CD8-positive, alpha-beta memory T cell (primary cell): ENCODE measurements around the gene POLE. TPM values are rescaled to one million over a fixed set of nuclear protein-coding genes. Genes with fewer than 3 reads are reported as not detected.

Experiments
- CTCF ChIA-PET: fragments of 350-600 bp; sonication (Branson Sonifier 250); formaldehyde crosslinking; loops from one replicate; lab custom pipeline; 2021; ENCODE audit warnings: antibody characterized with exemption; lab: Charles Lee
- POLR2A ChIA-PET: fragments of 350-600 bp; sonication (Branson Sonifier 250); formaldehyde crosslinking; loops from one replicate; lab custom pipeline; 2021; ENCODE audit warnings: antibody characterized with exemption; lab: Charles Lee
- DNase-seq, 5 donors: peaks; one replicate each; pipeline versions ENCODE4 v3.0.0 to v3.0.0-alpha.2; 2020 to 2022; ENCODE audit warnings: mixed read lengths in 1 of 5
- H3K27ac ChIP-seq: one replicate; pipeline ENCODE4 v1.7.0; 2013; ENCODE audit warnings: low read depth, mild to moderate bottlenecking, low read length, moderate library complexity
- H3K27me3 ChIP-seq: 2 replicates; pipeline ENCODE4 v1.7.0; 2013; ENCODE audit warnings: low read length, mild to moderate bottlenecking; ENCODE audit not compliant: insufficient read depth, poor library complexity, severe bottlenecking
- H3K36me3 ChIP-seq: 2 replicates; pipeline ENCODE4 v1.7.0; 2013; ENCODE audit warnings: mild to moderate bottlenecking, low read length, moderate library complexity; ENCODE audit not compliant: insufficient read depth
- H3K4me1 ChIP-seq: 2 replicates; pipeline ENCODE4 v1.7.0; 2013; ENCODE audit warnings: mild to moderate bottlenecking, low read length, moderate library complexity; ENCODE audit not compliant: insufficient read depth
- H3K4me3 ChIP-seq: 2 replicates; pipeline ENCODE4 v1.7.0; 2013; ENCODE audit warnings: mild to moderate bottlenecking, low read length
- H3K9me3 ChIP-seq: 2 replicates; pipeline ENCODE4 v1.7.0; 2013; ENCODE audit warnings: mild to moderate bottlenecking, low read length
- H3K27ac Mint-ChIP-seq, 8 donors: one replicate each; pipeline ENCODE4 v1.8.0; 2020 to 2021; ENCODE audit warnings: mixed read lengths in 8 of 8, mild to moderate bottlenecking in 6 of 8, inconsistent platforms in 3 of 8, moderate library complexity in 3 of 8
- H3K27me3 Mint-ChIP-seq, 2 donors: one replicate each; pipeline ENCODE4 v1.8.0; 2020 to 2021; ENCODE audit warnings: mixed read lengths in 2 of 2, mild to moderate bottlenecking in 1 of 2, moderate library complexity in 1 of 2
- H3K36me3 Mint-ChIP-seq, 3 donors: one replicate each; pipeline ENCODE4 v1.8.0; 2020 to 2021; ENCODE audit warnings: mixed read lengths in 3 of 3, inconsistent platforms in 1 of 3, mild to moderate bottlenecking in 1 of 3
- H3K4me1 Mint-ChIP-seq, 3 donors: one replicate each; pipeline ENCODE4 v1.8.0; 2020 to 2021; ENCODE audit warnings: mixed read lengths in 3 of 3, inconsistent platforms in 1 of 3, mild to moderate bottlenecking in 1 of 3
- H3K4me3 Mint-ChIP-seq, 7 donors: one replicate each; pipeline ENCODE4 v1.8.0; 2020 to 2021; ENCODE audit warnings: mixed read lengths in 7 of 7, mild to moderate bottlenecking in 6 of 7, moderate library complexity in 4 of 7, inconsistent platforms in 2 of 7
- H3K9me3 Mint-ChIP-seq, 5 donors: one replicate each; pipeline ENCODE4 v1.8.0; 2020 to 2022; ENCODE audit warnings: mixed read lengths in 5 of 5, mild to moderate bottlenecking in 3 of 5, moderate library complexity in 2 of 5, inconsistent platforms in 1 of 5
- polyA plus RNA-seq: library from polyadenylated mRNA; unstranded; fragments of 300-500 nt; fragmentation: Illumina TruSeq; gene quantifications from one replicate; pipeline ENCODE4 v1.2.3, GENCODE V29; 2021
- total RNA-seq, 2 experiments: library from RNA; stranded (reverse); gene quantifications; one replicate each; pipeline ENCODE4 v1.2.3, GENCODE V29; 2021

POLE gene
- total and polyA plus RNA-seq, 3 experiments from 2014 or later: 4.2 to 117 (median 109) TPM

- no peak overlapping the region for H3K27ac ChIP-seq
- no peaks in the 10 kb centered on the region for H3K9me3 ChIP-seq
- CTCF ChIA-PET: no interaction called here
- H3K36me3 Mint-ChIP-seq: peaks cover 39 to 89% (median 40%) of the 10 kb centered on the region in 3 donors
- no peak overlapping the region for H3K4me3 Mint-ChIP-seq
- no peaks in the 10 kb centered on the region for H3K9me3 Mint-ChIP-seq
- no peak overlapping the region for H3K4me3 ChIP-seq
- no peak for DNase-seq
- H3K27me3 ChIP-seq: no peaks in the 10 kb centered on the region
- no peaks in the 10 kb centered on the region for H3K4me1 Mint-ChIP-seq
- H3K36me3 ChIP-seq: peaks cover 48% of the 10 kb centered on the region
- H3K4me1 ChIP-seq: no peaks in the 10 kb centered on the region
- peak overlapping the region in 2 of 8 donors; percentile 38 to 57 for H3K27ac Mint-ChIP-seq
- POLR2A ChIA-PET: no interaction called here
- H3K27me3 Mint-ChIP-seq: no peaks in the 10 kb centered on the region
These were observed 42.6 kb upstream of the POLE start for GRCh38 chr12:132729541-132730320.

- ChIA-PET POLR2A (no interaction called here), CTCF (no interaction called here)
- Mint-ChIP-seq H3K4me1 (no peaks in the 10 kb centered on the region), H3K36me3 (peaks cover 35 to 88% (median 36%) of the 10 kb centered on the region in 3 donors), H3K4me3 (no peak overlapping the region), H3K9me3 (no peaks in the 10 kb centered on the region), H3K27ac (peak overlapping the region in 4 of 8 donors; percentile 27 to 75 (median 58)), H3K27me3 (no peaks in the 10 kb centered on the region)
- no peak overlapping the region for H3K4me3 ChIP-seq
- H3K27ac ChIP-seq: no peak overlapping the region
- H3K4me1 ChIP-seq: no peaks in the 10 kb centered on the region
- peaks cover 48% of the 10 kb centered on the region for H3K36me3 ChIP-seq
- no peaks in the 10 kb centered on the region for H3K9me3 ChIP-seq
- DNase-seq: no peak
- H3K27me3 ChIP-seq: no peaks in the 10 kb centered on the region
These were observed 41.4 kb upstream of the POLE start for GRCh38 chr12:132728502-132728901.

- Histone ChIP-seq H3K27ac (no peak overlapping the region), H3K36me3 (peaks cover 37% of the 10 kb centered on the region), H3K4me1 (no peaks in the 10 kb centered on the region), H3K4me3 (no peak overlapping the region), H3K9me3 (no peaks in the 10 kb centered on the region), H3K27me3 (no peaks in the 10 kb centered on the region)
- no peak for DNase-seq
- Mint-ChIP-seq H3K36me3 (peaks cover 24 to 86% (median 24%) of the 10 kb centered on the region in 3 donors), H3K4me1 (no peaks in the 10 kb centered on the region), H3K4me3 (no peak overlapping the region), H3K27ac (no peak overlapping the region), H3K9me3 (no peaks in the 10 kb centered on the region), H3K27me3 (no peaks in the 10 kb centered on the region)
- CTCF ChIA-PET: interaction anchor here (0.7 kb wide), 1 partner anchor 32 kb away, joined by 3 read pairs; no protein-coding TSS in a partner anchor
- POLR2A ChIA-PET: no interaction called here
These were observed 40.1 kb upstream of the POLE start for GRCh38 chr12:132727091-132727794.

- Histone ChIP-seq H3K36me3 (peaks cover 29% of the 10 kb centered on the region), H3K9me3 (no peaks in the 10 kb centered on the region), H3K27ac (no peak overlapping the region), H3K4me3 (no peak overlapping the region), H3K27me3 (no peaks in the 10 kb centered on the region), H3K4me1 (no peaks in the 10 kb centered on the region)
- H3K4me3 Mint-ChIP-seq: no peak overlapping the region
- no peak overlapping the region for H3K27ac Mint-ChIP-seq
- no peaks in the 10 kb centered on the region for H3K27me3 Mint-ChIP-seq
- CTCF ChIA-PET: no interaction called here
- no peaks in the 10 kb centered on the region for H3K9me3 Mint-ChIP-seq
- peaks cover 18 to 84% (median 18%) of the 10 kb centered on the region in 3 donors for H3K36me3 Mint-ChIP-seq
- H3K4me1 Mint-ChIP-seq: no peaks in the 10 kb centered on the region
- POLR2A ChIA-PET: no interaction called here
- no peak for DNase-seq
These were observed 39.2 kb upstream of the POLE start for GRCh38 chr12:132726386-132726785.

GRCh38 chr12:132724506-132725241, 37.5 kb upstream of the POLE start:
- H3K27ac Mint-ChIP-seq: peak overlapping the region in 1 of 8 donors; percentile 82
- POLR2A ChIA-PET: no interaction called here
- no peaks in the 10 kb centered on the region for H3K9me3 ChIP-seq

GRCh38 chr12:132723764-132724140, 36.6 kb upstream of the POLE start:
- H3K27me3 ChIP-seq: no peaks in the 10 kb centered on the region
- peak overlapping the region in 1 of 8 donors; percentile 15 for H3K27ac Mint-ChIP-seq
- no peak overlapping the region for H3K4me3 Mint-ChIP-seq
- H3K27me3 Mint-ChIP-seq: no peaks in the 10 kb centered on the region
- H3K9me3 ChIP-seq: no peaks in the 10 kb centered on the region
- DNase-seq: no peak
- CTCF ChIA-PET: no interaction called here
- no peak overlapping the region for H3K27ac ChIP-seq
- no peaks in the 10 kb centered on the region for H3K4me1 ChIP-seq
- no peaks in the 10 kb centered on the region for H3K9me3 Mint-ChIP-seq
- peaks cover 44% of the 10 kb centered on the region for H3K36me3 ChIP-seq
- H3K4me3 ChIP-seq: no peak overlapping the region
- peaks cover 5 to 90% (median 19%) of the 10 kb centered on the region in 3 donors for H3K36me3 Mint-ChIP-seq
- H3K4me1 Mint-ChIP-seq: no peaks in the 10 kb centered on the region
- POLR2A ChIA-PET: no interaction called here

More at GRCh38 chr12:132724506-132725241, 37.5 kb upstream of the POLE start:
- Histone ChIP-seq H3K27ac (no peak overlapping the region), H3K27me3 (no peaks in the 10 kb centered on the region), H3K4me1 (no peaks in the 10 kb centered on the region), H3K36me3 (peaks cover 36% of the 10 kb centered on the region), H3K4me3 (no peak overlapping the region)
- H3K4me1 Mint-ChIP-seq: no peaks in the 10 kb centered on the region
- H3K27me3 Mint-ChIP-seq: no peaks in the 10 kb centered on the region
- H3K9me3 Mint-ChIP-seq: no peaks in the 10 kb centered on the region
- no peak overlapping the region for H3K4me3 Mint-ChIP-seq
- no peak for DNase-seq
- peaks cover 6 to 84% (median 17%) of the 10 kb centered on the region in 3 donors for H3K36me3 Mint-ChIP-seq
- CTCF ChIA-PET: no interaction called here

- Mint-ChIP-seq H3K27ac (peak overlapping the region in 2 of 8 donors; percentile 15 to 36), H3K4me3 (no peak overlapping the region), H3K4me1 (no peaks in the 10 kb centered on the region), H3K27me3 (no peaks in the 10 kb centered on the region), H3K9me3 (no peaks in the 10 kb centered on the region), H3K36me3 (peaks cover 5 to 86% (median 19%) of the 10 kb centered on the region in 3 donors)
- no peak for DNase-seq
- H3K4me1 ChIP-seq: no peaks in the 10 kb centered on the region
- H3K4me3 ChIP-seq: no peak overlapping the region
- POLR2A ChIA-PET: no interaction called here
- peaks cover 46% of the 10 kb centered on the region for H3K36me3 ChIP-seq
- no peaks in the 10 kb centered on the region for H3K27me3 ChIP-seq
- no peak overlapping the region for H3K27ac ChIP-seq
- no peaks in the 10 kb centered on the region for H3K9me3 ChIP-seq
- CTCF ChIA-PET: no interaction called here
These were observed 36.0 kb upstream of the POLE start for GRCh38 chr12:132723015-132723763.
